Measurements from ENCODE around the gene CELF2. TPM values are rescaled to one million over a fixed set of nuclear protein-coding genes. Genes with fewer than 3 reads are reported as not detected.

CELF2 gene
- total and polyA plus RNA-seq, 9 of the 15 experiments (the other 6 are each of a cell fraction or from before 2014, with no cell fraction given) = 4.0 to 20.3 (median 11.1) TPM

GRCh38 chr10:11024596-11024995 lies 6.9 kb downstream of the CELF2 start:
- Histone ChIP-seq H3K4me2 (ENCODE audit: insufficient read depth, low read length) (no peak overlapping the region), H4K20me1 (replicated peaks; ENCODE audit: control insufficient read depth, insufficient read depth, low read length) (no peaks in the 10 kb centered on the region), H3K9me3 (replicated peaks; ENCODE audit: control insufficient read depth, insufficient read depth, low read depth, low read length) (no peaks in the 10 kb centered on the region), H3K36me3 (ENCODE audit: control insufficient read depth, insufficient read depth, low read length) (no peaks in the 10 kb centered on the region), H3K79me2 (ENCODE audit: control insufficient read depth, insufficient read depth, low read length) (no peaks in the 10 kb centered on the region), H3K4me1 (replicated peaks in 1 of 2; ENCODE audit: control insufficient read depth in 2 of 2, insufficient read depth in 2 of 2, low read length in 2 of 2) (no peaks in the 10 kb centered on the region), H3K4me3 (no peak overlapping the region), H3K27me3 (ENCODE audit: control insufficient read depth in 2 of 2, insufficient read depth in 2 of 2, low read length in 2 of 2) (peaks cover 8 to 11% of the 10 kb centered on the region in 2 experiments; a peak in 3 of 5 replicates), H2AFZ (ENCODE audit: low read depth, low read length) (no peak overlapping the region), H3K9ac (ENCODE audit: insufficient read depth in 1 of 2, low read depth in 2 of 2, low read length in 2 of 2) (no peak overlapping the region), H3K27ac (ENCODE audit: extremely low read depth, low read depth, low read length) (no peak overlapping the region), H3K9me1 (ENCODE audit: control insufficient read depth, insufficient read depth, low read length) (no peaks in the 10 kb centered on the region)
- ChIA-PET POLR2A (no interaction called here), CTCF (ENCODE audit: low intra/inter-chr PET ratio) (no interaction called here)
- in situ Hi-C loops (cut with MboI) = no loop called here
- ATAC-seq (no peak), FAIRE-seq (no peak), DNase-seq (ENCODE audit: extremely low read depth in 1 of 4, low spot score in 3 of 4) (no peak)
- intact Hi-C loops (cut with micrococcal nuclease) = no loop called here
- WGBS (ENCODE audit: insufficient coverage, low coverage, missing lambda C conversion rate) = 0% methylated on average over 1 of the region's 1 CpG
- BruUV-seq (replicated peaks) = no TSS peak
- TF ChIP-seq ZBTB26 (CRISPR knock-in tag; IDR thresholded peaks at IDR 0.05) (no peak), RBM39 (optimal IDR thresholded peaks at IDR 0.05; ENCODE audit: low read depth, low read length) (no peak), ZFP1 (CRISPR knock-in tag; IDR thresholded peaks at IDR 0.05) (no peak), RBM17 (IDR thresholded peaks at IDR 0.05; ENCODE audit: borderline replicate concordance, low read depth, low read length) (no peak), MAFG (tag; conservative IDR thresholded peaks at IDR 0.05) (no peak), CBX3 (IDR thresholded peaks at IDR 0.05; ENCODE audit: borderline replicate concordance in 1 of 2, low read length in 2 of 2) (no peak), SP1 (CRISPR knock-in tag; IDR thresholded peaks at IDR 0.05) (no peak), PYGO2 (tag; IDR thresholded peaks at IDR 0.05) (no peak), NR2C2 (CRISPR knock-in tag; IDR thresholded peaks at IDR 0.05) (no peak), NR2C2 (tag; IDR thresholded peaks at IDR 0.05) (no peak), PML (IDR thresholded peaks at IDR 0.05; ENCODE audit: low read length) (no peak), SNIP1 (IDR thresholded peaks at IDR 0.05; ENCODE audit: low read depth) (no peak), TAF9B (IDR thresholded peaks at IDR 0.05; ENCODE audit: partially characterized antibody) (no peak), CGGBP1 (CRISPR knock-in tag; IDR thresholded peaks at IDR 0.05) (no peak), CUX1 (CRISPR knock-in tag; IDR thresholded peaks at IDR 0.05) (no peak), ZNF197 (CRISPR knock-in tag; IDR thresholded peaks at IDR 0.05; ENCODE audit: low read depth) (no peak)

All from K562 (cell line).